ENCODE results near the gene AFAP1.
A peak's percentile ranks its signal among the peaks of the same experiment; 100 is the strongest.

Gene AFAP1

GRCh38 chr4:7862561-7863192 is 77.0 kb downstream of the AFAP1 start:
- no peak for DNase-seq

- no peak for DNase-seq
These were observed 78.2 kb downstream of the AFAP1 start for GRCh38 chr4:7861440-7861881.

GRCh38 chr4:7860600-7861163 is 79.0 kb downstream of the AFAP1 start:
- DNase-seq, result peak; percentile 53 to 71

- no peak for DNase-seq
These were observed 80.3 kb downstream of the AFAP1 start for GRCh38 chr4:7859326-7859725.

DNA sequence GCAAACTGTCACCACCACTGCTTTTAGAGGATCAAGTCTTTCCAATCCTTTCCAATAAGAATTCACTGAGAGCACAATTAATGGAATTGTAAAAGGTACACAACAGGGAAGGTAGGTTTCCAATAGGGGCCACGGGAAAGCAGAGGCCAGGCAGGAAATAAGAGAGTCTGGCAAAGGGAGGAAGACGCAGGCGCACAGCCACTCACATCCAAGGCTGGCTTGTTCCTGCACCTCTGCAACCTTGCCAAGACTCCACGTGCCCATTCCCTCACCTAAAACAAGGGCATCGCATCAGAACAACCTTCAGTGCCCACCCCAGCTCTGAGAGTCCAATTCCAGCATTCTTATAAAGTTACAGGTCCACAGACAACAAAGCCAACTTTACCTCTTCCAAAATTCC is 81.2 kb downstream of the AFAP1 start:
- DNase-seq, result no peak

GRCh38 chr4:7857993-7858392 is 81.7 kb downstream of the AFAP1 start:
- DNase-seq, result no peak

- DNase-seq, result no peak
These were observed 82.4 kb downstream of the AFAP1 start for GRCh38 chr4:7857238-7857701.

DNA sequence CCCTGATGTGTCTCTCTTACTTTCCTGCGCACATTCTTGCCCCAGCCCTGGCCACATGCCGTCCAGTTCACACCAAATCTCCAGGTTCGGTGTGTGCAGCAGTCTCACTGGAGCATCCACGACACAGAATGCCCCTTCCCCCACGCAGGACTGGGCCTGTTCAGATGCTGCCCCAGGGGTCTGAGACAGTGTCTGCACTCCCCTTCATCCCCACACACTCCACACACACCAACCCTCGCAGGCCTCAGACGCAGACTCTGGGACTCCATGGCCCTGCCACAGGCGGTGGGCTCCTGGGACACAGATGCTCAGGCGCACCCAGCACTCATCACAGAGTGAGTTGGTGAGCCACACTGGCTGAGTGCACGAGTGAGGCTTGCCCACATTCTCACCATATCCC is 83.9 kb downstream of the AFAP1 start:
- DNase-seq, result no peak

DNA sequence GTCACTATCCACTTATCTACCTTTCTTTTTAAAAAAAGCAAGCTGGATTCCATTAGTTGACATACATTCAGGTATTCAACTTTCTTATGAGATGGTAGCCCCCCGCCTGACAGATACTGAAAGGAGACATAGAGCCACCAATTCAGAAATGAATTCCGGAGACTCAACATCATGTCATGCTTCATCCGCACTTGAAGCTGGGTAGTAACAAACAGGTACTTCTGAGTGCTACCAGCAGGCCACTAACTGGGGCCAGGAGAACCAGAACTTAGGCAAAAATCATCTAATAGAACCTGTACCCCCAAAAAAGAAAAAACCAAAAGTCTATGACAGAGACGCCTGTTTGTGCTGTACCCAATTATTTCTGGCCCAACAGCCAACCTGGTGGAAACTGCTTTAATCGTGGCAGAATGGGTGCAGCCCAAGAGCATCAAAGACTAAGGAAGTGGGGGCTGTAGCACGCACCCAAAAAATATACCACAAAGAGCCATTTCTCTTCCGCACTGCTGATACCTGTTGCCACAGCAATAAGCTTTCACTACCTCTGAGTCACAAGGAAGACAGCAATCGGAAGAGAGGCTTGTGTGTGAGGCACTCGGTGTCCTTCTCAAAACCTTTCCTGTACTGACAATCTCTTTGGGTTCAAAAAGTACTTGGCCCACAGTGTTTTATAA is 84.8 kb downstream of the AFAP1 start:
- no peak for DNase-seq

DNA sequence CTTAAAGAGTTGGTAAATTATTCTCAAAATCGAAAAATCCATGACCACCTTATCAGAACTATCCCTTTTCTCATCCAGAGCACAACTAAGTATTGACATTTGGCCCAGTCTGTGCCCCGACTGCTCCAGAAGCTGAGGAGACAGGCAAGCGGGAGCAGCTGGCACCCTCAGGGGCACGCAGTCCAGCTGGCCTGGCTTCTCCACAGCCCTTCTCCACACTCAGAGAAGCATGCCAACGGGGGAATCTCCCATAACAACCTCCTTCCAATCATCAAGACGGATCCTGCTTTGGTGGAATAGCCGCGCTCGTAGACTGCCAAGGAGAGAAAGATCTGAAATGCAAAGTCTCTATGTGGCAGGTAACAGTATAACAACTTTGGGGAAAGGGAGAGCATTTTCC is 85.4 kb downstream of the AFAP1 start:
- peak in 1 of 2 experiments; percentile 20 for DNase-seq

- DNase-seq, result no peak
These were observed 86.4 kb downstream of the AFAP1 start for GRCh38 chr4:7853271-7853670.

- no peak for DNase-seq
These were observed 87.0 kb downstream of the AFAP1 start for GRCh38 chr4:7852568-7853185.

GRCh38 chr4:7850489-7850888 is 89.2 kb downstream of the AFAP1 start:
- DNase-seq, result no peak

DNA sequence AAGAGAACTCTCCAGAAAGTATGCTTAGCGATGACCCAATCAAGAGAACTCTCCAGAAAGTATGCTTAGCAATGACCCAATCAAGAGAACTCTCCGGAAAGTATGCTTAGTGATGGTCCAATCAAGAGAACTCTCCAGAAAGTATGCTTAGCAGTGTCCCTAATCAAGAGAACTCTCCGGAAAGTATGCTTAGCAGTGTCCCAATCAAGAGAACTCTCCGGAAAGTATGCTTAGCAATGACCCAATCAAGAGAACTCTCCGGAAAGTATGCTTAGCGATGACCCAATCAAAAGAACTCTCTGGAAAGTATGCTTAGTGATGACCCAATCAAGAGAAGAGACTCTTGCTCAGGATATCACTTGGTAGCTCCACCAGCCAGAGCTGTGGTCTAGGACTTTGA is 92.5 kb downstream of the AFAP1 start:
- no peak for DNase-seq

DNA sequence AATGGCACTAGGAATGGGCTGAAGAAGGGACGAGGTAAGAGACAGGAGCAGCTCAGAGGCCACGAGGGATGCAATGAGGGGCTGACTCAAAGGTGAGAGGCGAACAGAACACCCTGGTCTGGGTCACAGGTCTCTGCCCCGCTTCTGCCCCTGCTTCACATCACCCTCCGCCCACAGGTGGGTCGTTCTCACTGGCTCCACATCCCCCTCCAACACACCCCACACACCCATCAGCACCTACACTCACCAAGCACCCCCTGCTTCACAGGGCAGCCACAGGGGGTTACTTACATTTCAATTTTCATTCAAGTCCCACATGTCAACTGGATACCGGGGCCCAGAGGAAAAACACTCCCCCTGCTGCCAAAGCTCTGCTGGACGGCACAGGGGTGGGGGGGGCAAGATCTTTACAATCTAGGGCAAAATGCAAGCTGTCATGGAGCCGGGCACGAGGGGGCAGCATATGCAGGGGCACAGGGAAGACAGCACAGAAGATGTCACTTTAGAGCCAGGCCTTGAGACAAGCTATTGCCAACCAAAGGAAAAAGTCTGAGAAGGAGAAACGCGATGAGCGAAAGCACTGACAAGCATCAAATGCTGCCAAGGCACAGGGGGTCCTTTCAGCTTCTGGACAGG is 94.0 kb downstream of the AFAP1 start:
- no peak for DNase-seq

- no peak for DNase-seq
These were observed 95.1 kb downstream of the AFAP1 start for GRCh38 chr4:7844594-7844991.

DNA sequence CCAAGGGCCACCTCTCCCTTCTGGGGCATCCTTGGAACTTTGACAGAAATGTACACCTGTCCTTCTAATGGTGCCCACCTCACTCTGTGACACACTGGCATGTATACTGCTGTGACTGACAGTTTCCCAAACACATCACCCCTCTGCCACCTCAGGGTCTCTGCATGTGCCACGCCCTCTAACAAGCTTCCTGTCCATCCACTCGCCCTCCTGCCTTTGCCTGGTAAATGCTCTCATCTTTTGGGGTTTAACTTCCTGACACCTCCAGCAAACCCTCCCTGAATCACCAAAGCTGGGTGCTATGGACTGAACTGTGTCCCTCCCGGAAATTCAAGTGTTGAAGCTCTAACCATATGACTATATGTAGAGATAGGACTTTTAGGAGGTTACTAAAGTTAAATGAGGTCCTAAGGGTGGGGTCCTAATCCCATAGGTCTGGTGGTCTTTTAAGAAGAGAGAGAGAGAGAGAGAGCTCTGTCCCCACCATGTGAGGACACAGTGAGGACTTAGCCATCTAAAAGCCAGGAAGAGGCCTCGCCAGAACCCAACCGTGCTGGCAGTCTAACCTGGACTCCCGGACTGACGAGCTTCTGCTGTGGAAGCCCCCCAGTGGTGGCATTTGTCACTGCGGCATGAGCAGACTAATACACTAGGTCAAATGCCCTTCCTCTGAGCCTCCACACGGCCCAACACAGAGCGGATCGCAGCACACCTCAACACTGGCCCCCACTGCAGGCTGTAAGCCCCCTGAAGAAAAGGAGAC is 95.6 kb downstream of the AFAP1 start:
- no peak for DNase-seq

GRCh38 chr4:7842384-7843279 is 97.0 kb downstream of the AFAP1 start:
- no peak for DNase-seq

DNA sequence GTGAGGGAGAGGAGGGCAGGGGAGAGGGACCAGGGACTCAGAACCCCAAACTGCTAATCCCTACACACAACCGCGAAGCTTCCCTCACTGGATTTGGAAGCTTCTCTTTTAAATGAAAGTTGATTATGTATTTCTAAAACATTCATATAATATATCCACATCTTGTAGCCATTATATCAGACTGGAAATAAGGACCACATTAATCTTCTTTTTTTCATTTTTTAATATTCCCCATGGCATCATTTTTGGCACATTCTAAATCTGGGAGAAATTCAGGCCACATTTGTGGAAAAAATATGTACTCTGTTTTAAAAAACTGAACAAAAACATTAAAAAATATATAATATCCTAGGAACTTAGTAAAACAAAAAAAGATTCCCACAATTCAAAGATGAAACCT is 97.8 kb downstream of the AFAP1 start:
- DNase-seq, result no peak

- DNase-seq, result no peak
These were observed 98.6 kb downstream of the AFAP1 start for GRCh38 chr4:7841071-7841470.

DNA sequence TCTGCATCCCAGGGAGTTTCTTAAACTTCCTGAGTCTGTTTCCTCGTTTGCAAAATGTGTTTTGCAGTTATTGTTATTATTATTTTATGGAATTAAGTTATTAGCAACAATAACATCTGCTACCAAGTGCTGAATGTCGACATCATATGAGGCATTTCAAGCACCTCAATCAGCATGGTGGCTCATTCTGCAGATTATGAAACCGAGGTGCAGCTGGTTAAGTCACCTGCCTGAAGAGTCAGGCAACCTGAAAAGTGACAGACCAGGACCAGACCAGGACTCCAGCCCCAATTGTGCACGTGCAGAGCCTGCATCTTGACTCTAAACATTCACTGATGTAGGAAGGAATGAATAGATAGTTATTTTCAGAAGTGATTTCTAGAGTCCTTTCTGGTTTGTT is 99.8 kb downstream of the AFAP1 start:
- DNase-seq, result no peak
